ENCODE data around the gene POLR3B. TPM values are rescaled to one million over a fixed set of nuclear protein-coding genes. Genes with fewer than 3 reads are reported as not detected.

Gene POLR3B
- total RNA-seq = 6.0 and 9.1 TPM in 2 replicates

GRCh38 chr12:106357549-106358395 lies at the start of gene POLR3B:
POLR3B (plus strand) TSS chr12:106357748; CDS start chr12:106357880, 132 bp downstream.

Other genes starting within 250 kb of the POLR3B start
- 26.1 and 72.8 TPM in 2 replicates for gene NUAK1, start 218.8 kb upstream of the POLR3B start, total RNA-seq
- 32.2 and 40.3 TPM in 2 replicates for gene CKAP4, start 109.7 kb upstream of the POLR3B start, total RNA-seq
- gene TCP11L2, start 55.0 kb upstream of the POLR3B start, total RNA-seq = 99.7 and 125 TPM in 2 replicates
- gene RFX4, start 225.3 kb downstream of the POLR3B start, total RNA-seq = not detected in 2 replicates

All from dermis lymphatic vessel endothelial cell (primary cell).